Activated naive CD8-positive, alpha-beta T cell (primary cell): ENCODE data around the gene MCM9.
"Not testable (repeated sequence)": the region's sequence is repeated elsewhere in the genome, so short reads cannot be mapped to it uniquely, and the experiment has no call there.

Experiments used
- H3K27ac Mint-ChIP-seq: one replicate; pipeline ENCODE4 v1.8.0; 2021; ENCODE audit warnings: mixed read lengths
- H3K27me3 Mint-ChIP-seq: one replicate; pipeline ENCODE4 v1.8.0; 2021; ENCODE audit warnings: mixed read lengths
- H3K36me3 Mint-ChIP-seq: one replicate; pipeline ENCODE4 v1.8.0; 2021; ENCODE audit warnings: mixed read lengths
- H3K4me1 Mint-ChIP-seq: one replicate; pipeline ENCODE4 v1.8.0; 2021; ENCODE audit warnings: low read depth, mixed read lengths
- H3K4me3 Mint-ChIP-seq: one replicate; pipeline ENCODE4 v1.8.0; 2021; ENCODE audit warnings: mild to moderate bottlenecking, mixed read lengths
- H3K9me3 Mint-ChIP-seq: one replicate; pipeline ENCODE4 v1.8.0; 2021; ENCODE audit warnings: low read depth, mixed read lengths

The MCM9 gene

DNA sequence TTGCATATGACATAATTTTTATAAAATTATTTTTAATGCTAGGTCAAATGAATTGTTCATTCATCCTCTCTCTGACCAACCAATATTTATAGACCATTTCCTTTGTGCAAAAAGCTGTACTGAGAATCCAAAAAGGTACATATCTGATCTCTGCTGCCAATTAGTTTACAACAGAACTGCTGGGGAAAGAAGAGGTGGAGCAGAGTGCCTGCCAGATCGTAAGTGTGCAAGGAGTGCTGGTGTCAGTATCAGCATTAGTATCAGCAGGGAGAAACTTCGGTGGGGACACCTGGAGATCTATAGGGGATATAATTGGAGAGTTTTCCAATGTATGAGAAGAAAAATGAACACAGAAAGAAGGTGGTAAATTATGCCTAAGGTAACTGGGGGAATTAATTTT is 104.3 kb downstream of the MCM9 start:
- H3K9me3 Mint-ChIP-seq, result no peaks in the 10 kb centered on the region
- peaks cover 21% of the 10 kb centered on the region for H3K36me3 Mint-ChIP-seq
- H3K27ac Mint-ChIP-seq, result no peak overlapping the region
- H3K4me3 Mint-ChIP-seq, result no peak overlapping the region
- H3K27me3 Mint-ChIP-seq, result no peaks in the 10 kb centered on the region
- peaks cover 11% of the 10 kb centered on the region for H3K4me1 Mint-ChIP-seq

DNA sequence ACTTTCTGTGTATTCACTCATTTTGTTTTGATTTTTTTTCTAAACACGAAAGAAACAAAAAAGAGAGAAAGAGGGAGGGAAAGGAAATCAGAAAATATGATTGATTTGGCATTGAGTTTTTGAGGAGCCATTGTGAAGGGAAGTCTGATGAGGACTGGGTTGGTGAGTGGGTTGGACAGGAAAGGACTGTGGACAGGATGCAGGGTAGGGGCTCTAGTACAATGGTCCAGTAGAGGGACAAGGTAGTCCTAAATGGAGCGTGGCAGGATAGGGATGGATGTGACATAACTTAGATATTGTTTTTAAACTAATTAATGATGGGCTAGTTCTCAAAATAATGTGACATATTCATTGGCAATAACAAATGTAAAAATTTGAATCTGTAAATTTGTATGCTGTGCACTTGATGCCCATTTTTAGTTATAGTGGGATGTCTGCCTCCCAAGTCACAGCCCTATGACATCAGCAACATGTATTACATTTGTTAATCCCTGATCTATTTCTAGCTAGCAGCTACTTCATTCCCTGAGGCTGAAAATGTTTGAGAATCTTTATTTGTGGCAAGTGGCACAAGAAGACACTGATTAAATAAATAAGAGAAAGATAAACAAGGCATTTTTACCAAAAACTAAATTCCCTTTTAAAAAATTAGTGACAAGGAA is 105.0 kb downstream of the MCM9 start:
- Mint-ChIP-seq H3K4me3 (no peak overlapping the region), H3K4me1 (peaks cover 9% of the 10 kb centered on the region), H3K9me3 (no peaks in the 10 kb centered on the region), H3K36me3 (peaks cover 25% of the 10 kb centered on the region), H3K27ac (no peak overlapping the region), H3K27me3 (no peaks in the 10 kb centered on the region)

DNA sequence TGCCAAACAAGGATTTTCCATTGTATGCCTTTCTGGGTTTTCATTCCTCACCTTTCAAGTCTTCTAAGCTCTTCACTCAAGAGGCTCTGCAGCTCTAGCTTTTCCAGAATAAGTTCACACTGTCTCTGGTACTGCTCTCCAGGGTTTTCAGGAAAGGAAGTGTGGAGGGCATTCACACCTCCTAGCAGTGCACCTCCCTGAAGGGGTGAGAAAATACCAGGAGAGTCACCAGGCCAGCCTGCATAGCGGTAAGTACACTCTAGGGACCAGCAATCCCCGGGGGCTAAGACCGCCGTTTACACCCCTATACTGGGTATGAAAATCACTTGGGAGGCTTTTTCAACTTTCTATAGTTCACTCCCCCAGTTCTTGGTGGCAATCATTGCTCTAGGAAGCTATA is 108.9 kb downstream of the MCM9 start:
- H3K4me3 Mint-ChIP-seq, result no peak overlapping the region
- H3K4me1 Mint-ChIP-seq, result no peaks in the 10 kb centered on the region
- no peaks in the 10 kb centered on the region for H3K27me3 Mint-ChIP-seq
- no peaks in the 10 kb centered on the region for H3K9me3 Mint-ChIP-seq
- no peak overlapping the region for H3K27ac Mint-ChIP-seq
- H3K36me3 Mint-ChIP-seq, result peaks cover 29% of the 10 kb centered on the region

DNA sequence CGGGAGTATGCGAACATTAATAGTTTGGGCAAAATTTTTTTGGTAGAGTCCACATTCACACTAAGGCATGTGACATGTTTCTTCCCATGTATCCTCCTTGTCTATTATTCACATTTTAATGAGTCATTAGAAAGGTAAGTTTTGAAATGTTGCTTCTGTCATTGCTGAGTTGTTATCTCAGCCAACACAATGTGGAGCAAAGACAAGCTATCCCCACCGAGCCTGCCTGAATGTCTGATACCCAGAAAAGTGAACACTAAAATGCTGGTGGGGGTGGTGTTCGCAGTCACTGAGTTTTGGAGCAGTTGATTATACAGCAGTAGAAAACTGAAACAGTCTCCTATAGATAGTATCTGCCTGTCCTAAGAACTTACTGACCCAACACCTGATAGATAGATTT is 109.3 kb downstream of the MCM9 start:
- Mint-ChIP-seq H3K4me1 (no peaks in the 10 kb centered on the region), H3K36me3 (peaks cover 27% of the 10 kb centered on the region), H3K27me3 (no peaks in the 10 kb centered on the region), H3K27ac (no peak overlapping the region), H3K4me3 (no peak overlapping the region), H3K9me3 (no peaks in the 10 kb centered on the region)

DNA sequence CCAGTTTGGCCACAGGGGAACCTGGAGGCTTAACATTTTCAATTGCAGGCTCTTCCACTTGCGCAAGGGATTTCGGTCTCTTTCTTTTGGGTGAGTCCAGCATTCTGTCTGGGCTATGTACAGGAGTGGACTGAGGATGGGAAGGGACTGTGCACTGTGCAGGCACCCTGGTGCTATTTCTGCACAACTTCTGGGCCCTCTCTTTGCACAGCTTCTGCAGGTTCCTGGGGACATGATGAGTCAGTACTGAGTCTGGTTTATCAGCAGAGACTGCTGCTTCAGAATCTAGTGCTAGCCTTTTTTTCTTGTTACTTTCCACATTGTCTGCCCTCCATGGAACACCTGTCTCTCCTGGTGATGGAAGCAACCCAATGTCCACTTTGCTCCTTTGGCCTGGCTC is 119.5 kb downstream of the MCM9 start:
- Mint-ChIP-seq H3K4me3 (no peak overlapping the region), H3K9me3 (peaks cover 5% of the 10 kb centered on the region), H3K4me1 (peaks cover 36% of the 10 kb centered on the region), H3K27ac (peak overlapping the region; percentile 68), H3K36me3 (peaks cover 21% of the 10 kb centered on the region), H3K27me3 (no peaks in the 10 kb centered on the region)

DNA sequence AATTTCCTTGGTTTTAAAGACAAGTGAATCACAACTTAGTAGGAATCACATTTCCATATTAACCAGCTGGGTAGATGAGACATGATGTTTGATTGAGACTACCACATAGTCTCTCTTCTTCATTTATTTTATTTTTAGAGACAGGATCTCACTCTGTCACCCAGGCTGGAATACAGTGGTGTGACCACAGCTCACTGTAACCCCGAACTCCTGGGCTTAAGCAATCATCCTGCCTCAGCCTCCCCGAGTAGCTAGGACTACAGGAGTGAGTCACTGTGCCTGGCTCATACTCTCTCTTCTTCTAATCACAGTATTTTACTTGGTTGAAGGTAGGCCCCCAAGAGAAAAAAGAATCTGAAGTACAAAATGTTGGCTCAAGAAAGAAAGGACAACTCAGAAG is 121.2 kb downstream of the MCM9 start:
- Mint-ChIP-seq H3K9me3 (no peaks in the 10 kb centered on the region), H3K4me1 (peaks cover 53% of the 10 kb centered on the region), H3K4me3 (no peak overlapping the region), H3K27ac (peak overlapping the region; percentile 76), H3K27me3 (no peaks in the 10 kb centered on the region), H3K36me3 (peaks cover 12% of the 10 kb centered on the region)

DNA sequence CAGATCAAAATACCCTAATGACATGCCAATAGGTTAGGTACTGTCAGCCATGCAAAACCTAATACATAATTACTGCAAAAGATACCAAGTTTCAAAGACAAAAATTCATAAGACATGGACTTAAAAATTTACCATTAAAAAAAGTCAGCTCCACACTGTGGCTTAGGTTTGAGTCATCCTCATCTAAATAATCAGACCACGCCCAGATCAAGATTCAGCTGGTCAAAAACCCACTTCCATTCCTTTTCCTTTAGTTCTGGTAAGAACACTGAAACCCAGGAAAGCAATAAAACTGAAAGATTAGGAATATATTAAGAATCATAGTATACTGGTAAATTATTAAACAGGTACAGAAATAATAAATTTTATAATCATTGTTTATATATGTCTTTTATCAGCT is 122.0 kb downstream of the MCM9 start:
- Mint-ChIP-seq H3K27ac (peak overlapping the region; percentile 16), H3K9me3 (no peaks in the 10 kb centered on the region), H3K4me1 (peaks cover 62% of the 10 kb centered on the region), H3K4me3 (no peak overlapping the region), H3K36me3 (peaks cover 12% of the 10 kb centered on the region), H3K27me3 (no peaks in the 10 kb centered on the region)

DNA sequence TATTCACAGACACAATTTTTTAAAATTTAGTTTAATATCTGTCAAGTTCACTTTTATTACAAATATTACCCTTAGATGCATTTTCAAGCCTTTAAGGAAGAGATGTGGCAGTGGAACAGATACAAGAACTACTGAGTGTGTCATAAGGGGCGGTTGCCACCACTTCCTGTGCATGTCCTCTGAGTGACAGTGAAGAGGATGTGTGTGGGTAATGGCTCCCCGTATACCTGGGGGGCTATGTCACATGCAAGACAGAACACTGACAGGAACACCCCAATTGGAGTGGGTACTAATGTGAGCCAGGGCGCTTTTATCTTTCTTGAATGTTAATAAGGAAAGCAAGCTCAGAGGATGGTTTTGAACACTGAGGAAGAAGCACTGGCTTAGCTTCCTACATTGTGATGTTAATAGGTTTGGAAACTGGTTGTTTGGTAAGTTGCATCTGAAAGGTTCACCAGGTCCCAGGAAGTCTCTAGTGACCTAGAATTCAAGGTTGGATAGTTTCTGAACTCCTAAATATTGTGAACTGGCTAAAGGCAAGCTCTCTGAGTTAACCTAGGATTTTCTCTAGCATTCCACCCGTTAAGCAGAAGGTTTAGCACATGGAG is 124.4 kb downstream of the MCM9 start:
- Mint-ChIP-seq H3K27me3 (no peaks in the 10 kb centered on the region), H3K9me3 (no peaks in the 10 kb centered on the region), H3K27ac (peak overlapping the region; percentile 95), H3K4me3 (peak overlapping the region; percentile 73), H3K36me3 (peaks cover 22% of the 10 kb centered on the region), H3K4me1 (peaks cover 67% of the 10 kb centered on the region)

DNA sequence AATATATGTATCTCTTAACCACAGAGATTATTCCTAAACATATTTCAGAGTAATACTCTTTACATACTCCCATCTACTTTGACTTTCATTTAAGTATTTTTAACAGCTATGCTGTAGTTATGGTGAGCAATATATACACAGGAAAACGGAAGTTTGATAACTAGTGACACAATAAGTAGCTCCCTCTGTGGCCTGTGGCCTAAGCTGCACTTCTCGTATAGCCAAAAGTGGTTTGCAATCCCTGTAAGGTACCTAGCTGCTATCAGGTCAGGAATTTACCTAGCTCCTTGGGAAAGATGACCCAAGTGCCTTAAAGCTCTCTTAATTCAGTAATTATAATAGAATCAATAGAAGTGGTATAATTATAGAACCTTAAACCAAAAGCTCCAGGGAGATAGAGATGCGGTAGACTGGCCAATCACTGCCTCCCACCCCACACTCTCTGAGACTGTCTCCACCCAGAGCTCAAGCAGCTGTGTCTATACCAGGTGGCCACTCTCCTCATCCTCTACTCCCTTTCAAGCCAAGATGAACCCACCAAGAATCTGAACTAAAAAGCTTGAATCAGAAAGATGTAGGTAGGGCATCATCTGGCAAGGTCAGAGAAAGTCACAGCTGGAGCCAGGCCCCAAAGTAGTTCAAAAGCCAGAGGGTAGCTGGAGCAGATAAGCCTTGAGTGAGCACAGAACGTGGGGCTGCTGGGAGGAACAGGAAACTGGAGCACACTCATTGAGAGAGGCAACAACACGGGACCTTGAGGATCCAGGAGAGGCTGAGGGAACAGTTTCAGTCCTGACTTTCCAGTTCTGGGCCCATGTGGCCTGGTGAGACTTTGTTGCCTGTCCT is 125.9 kb downstream of the MCM9 start:
- peak overlapping the region; percentile 44 for H3K4me3 Mint-ChIP-seq
- no peaks in the 10 kb centered on the region for H3K9me3 Mint-ChIP-seq
- H3K4me1 Mint-ChIP-seq, result peaks cover 57% of the 10 kb centered on the region
- H3K36me3 Mint-ChIP-seq, result peaks cover 22% of the 10 kb centered on the region
- no peaks in the 10 kb centered on the region for H3K27me3 Mint-ChIP-seq
- H3K27ac Mint-ChIP-seq, result peak overlapping the region; percentile 95

DNA sequence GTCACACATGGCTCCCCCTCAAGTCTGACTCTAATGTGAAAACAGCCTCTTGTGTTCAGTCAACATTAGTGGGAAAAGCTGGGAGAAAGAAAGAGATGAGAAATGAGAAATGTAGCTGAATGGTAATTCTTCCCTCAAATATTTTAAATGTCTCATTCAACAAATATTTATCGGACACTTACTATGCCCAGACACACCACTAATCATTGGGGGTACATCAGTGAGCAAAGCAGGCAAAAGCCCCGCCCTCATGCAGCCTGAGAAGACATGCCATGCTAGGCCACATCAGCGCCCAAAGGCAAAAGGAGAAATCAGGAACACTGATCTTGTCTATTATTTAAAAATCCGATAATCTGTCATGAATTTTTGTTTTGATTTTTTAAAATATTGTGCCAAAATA is 130.9 kb downstream of the MCM9 start:
- no peak overlapping the region for H3K4me3 Mint-ChIP-seq
- H3K27ac Mint-ChIP-seq, result no peak overlapping the region
- peaks cover 33% of the 10 kb centered on the region for H3K4me1 Mint-ChIP-seq
- H3K27me3 Mint-ChIP-seq, result no peaks in the 10 kb centered on the region
- peaks cover 10% of the 10 kb centered on the region for H3K36me3 Mint-ChIP-seq
- no peaks in the 10 kb centered on the region for H3K9me3 Mint-ChIP-seq

DNA sequence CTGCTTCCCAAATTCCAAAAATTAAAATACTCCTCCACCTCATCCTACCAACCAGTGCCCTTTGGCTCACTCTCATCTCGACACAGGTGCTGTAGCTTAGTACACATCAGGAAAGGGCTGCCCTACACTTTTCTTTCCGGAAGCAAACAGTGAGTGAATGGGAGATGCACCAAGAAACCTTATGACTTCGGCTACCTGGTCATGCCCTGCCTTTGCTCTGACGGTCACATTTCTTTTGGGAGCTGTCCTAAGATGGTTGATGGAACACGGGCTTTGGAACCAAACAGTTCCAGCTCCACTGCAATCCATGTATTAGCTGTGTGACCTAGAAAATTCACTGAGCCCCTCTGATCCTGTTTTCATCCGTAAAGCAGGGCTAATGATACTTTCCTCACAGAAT is 133.7 kb downstream of the MCM9 start:
- peaks cover 30% of the 10 kb centered on the region for H3K4me1 Mint-ChIP-seq
- H3K27me3 Mint-ChIP-seq, result no peaks in the 10 kb centered on the region
- no peaks in the 10 kb centered on the region for H3K9me3 Mint-ChIP-seq
- H3K27ac Mint-ChIP-seq, result no peak overlapping the region
- H3K36me3 Mint-ChIP-seq, result peaks cover 4% of the 10 kb centered on the region
- H3K4me3 Mint-ChIP-seq, result no peak overlapping the region

DNA sequence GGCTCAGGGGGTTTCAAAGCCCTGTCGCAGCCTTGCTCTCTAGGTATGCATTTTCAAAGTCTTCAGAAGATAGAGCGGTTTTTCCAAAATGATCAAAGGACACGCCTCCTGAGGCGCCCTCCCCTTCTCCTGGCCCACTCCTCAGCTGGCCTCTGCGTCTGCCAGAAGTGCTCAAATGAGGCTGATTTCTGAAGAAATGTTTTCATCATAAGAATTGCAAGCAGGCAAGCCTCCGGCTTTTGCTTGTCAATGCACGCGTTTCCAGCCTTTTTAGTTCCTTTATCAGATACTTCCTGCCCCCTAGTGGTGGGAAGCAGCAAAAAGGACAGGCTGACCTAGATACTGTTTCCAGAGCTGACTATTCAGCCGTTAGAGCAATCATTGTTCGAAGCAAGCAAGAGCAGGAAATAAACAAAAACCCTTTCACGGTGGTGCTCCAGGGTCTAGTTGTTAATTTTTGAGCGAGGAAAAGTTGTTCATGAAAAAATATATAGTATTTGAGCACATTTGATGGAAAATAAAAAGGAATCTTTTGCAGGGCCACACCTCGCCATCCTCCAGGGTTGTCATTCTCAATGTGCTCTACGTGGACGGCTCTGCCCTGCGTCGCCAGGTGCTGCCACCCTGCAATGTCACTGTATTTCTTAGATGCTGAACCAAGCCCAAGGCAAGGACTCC is 134.4 kb downstream of the MCM9 start:
- H3K4me1 Mint-ChIP-seq, result peaks cover 37% of the 10 kb centered on the region
- H3K9me3 Mint-ChIP-seq, result no peaks in the 10 kb centered on the region
- peak overlapping the region; percentile 69 for H3K27ac Mint-ChIP-seq
- H3K4me3 Mint-ChIP-seq, result peak overlapping the region; percentile 54
- H3K36me3 Mint-ChIP-seq, result peaks cover 11% of the 10 kb centered on the region
- H3K27me3 Mint-ChIP-seq, result no peaks in the 10 kb centered on the region

DNA sequence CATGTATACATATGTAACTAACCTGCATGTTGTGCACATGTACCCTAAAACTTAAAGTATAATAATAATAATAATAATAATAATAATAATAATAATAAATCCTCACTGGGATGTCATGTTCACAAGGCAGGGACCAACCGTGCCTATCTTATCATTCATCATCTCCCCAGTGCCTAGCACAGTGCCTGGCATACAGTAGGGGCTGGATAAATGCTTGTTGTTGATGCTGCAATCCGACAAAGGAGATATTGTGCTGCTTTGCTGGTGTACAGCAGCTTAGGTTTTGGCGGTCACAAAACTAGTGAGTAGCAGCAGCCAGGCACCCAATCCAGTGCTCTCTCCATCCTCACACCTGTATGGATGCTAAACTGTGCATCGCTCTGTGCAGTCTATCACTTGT is 135.1 kb downstream of the MCM9 start:
- Mint-ChIP-seq H3K27ac (peak overlapping the region; percentile 69), H3K4me1 (peaks cover 40% of the 10 kb centered on the region), H3K4me3 (no peak overlapping the region)

DNA sequence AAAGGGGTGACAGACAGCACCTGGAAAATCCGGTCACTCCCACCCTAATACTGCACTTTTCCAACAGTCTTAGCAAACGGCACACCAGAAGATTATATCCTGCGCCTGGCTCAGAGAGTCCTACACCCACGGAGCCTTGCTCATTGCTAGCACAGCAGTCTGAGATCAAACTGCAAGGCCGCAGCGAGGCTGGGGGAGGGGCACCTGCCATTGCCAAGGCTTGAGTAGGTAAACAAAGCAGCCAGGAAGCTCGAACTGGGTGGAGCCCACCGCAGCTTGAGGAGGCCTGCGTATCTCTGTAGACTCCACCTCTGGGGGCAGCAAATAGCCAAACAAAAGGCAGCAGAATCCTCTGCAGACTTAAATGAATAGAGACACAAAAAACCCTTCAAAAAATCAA is 138.4 kb downstream of the MCM9 start:
- Mint-ChIP-seq H3K36me3 (peaks cover 14% of the 10 kb centered on the region), H3K4me3 (peak overlapping the region; percentile 56), H3K27ac (peak overlapping the region; percentile 87), H3K4me1 (peaks cover 42% of the 10 kb centered on the region)
- not testable (repeated sequence) for H3K9me3 Mint-ChIP-seq, H3K27me3 Mint-ChIP-seq

More for the DNA sequence above, 135.1 kb downstream of the MCM9 start:
- no peaks in the 10 kb centered on the region for H3K27me3 Mint-ChIP-seq
- H3K9me3 Mint-ChIP-seq, result no peaks in the 10 kb centered on the region
- peaks cover 11% of the 10 kb centered on the region for H3K36me3 Mint-ChIP-seq

DNA sequence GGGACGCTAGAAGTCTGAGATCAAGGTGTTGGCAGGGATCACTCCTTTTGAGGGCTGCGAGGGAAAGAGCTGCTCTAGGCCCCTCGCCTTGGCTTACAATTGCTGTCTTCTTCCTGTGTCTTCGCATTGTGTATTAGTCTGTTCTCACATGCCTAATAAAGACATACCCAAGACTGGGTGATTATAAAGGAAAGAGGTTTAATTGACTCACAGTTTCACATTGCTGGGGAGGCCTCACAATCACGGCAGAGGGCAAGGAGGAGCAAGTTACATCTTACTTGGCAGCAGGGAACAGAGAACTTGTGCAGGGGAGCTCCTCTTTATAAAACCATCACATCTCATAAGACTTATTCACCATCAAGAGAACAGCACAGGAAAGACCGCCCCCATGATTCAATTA is 143.5 kb downstream of the MCM9 start:
- peak overlapping the region; percentile 47 for H3K27ac Mint-ChIP-seq
- no peak overlapping the region for H3K4me3 Mint-ChIP-seq

More for the DNA sequence above, 143.5 kb downstream of the MCM9 start:
- Mint-ChIP-seq H3K9me3 (no peaks in the 10 kb centered on the region), H3K4me1 (peaks cover 36% of the 10 kb centered on the region), H3K36me3 (peaks cover 11% of the 10 kb centered on the region), H3K27me3 (no peaks in the 10 kb centered on the region)
